HepG2 (cell line): ENCODE results near the gene VAMP2. TPM values are rescaled to one million over a fixed set of nuclear protein-coding genes. Genes with fewer than 3 reads are reported as not detected.

Experiments used
- HCFC1 ChIP-seq: fragments of 150-350 bp; IDR thresholded peaks from 2 replicates; pipeline ENCODE4 v1.6.1; 2014; ENCODE audit warnings: low read depth, low read length
- MED1 ChIP-seq: sonication (generic); formaldehyde crosslinking; IDR thresholded peaks from 2 replicates; pipeline ENCODE4 v1.4.0; 2020; ENCODE audit warnings: missing genetic modification reagents
- PHB2 ChIP-seq: fragments of 450-650 bp; IDR thresholded peaks from 2 replicates; pipeline ENCODE4 v1.6.1; 2018; ENCODE audit not compliant: partially characterized antibody
- PHF20 ChIP-seq: sonication (generic); formaldehyde crosslinking; IDR thresholded peaks from 2 replicates; pipeline ENCODE4 v1.5.0; 2020; ENCODE audit warnings: mild to moderate bottlenecking, missing genetic modification reagents
- RXRB ChIP-seq: IDR thresholded peaks from 2 replicates; pipeline ENCODE4 v1.6.1; 2016; ENCODE audit warnings: borderline replicate concordance, missing genetic modification reagents, missing compliant biosample characterization
- SP1 ChIP-seq, 2 experiments: fragments of 450-650 bp in 1 of 2; sonication (generic) in 1 of 2; formaldehyde crosslinking in 1 of 2; IDR thresholded peaks; 2 replicates each; pipeline versions ENCODE4 v1.4.0 to v1.6.1; 2016 to 2020; ENCODE audit warnings: missing genetic modification reagents in 1 of 2
- TOE1 ChIP-seq: sonication (generic); formaldehyde crosslinking; IDR thresholded peaks from 2 replicates; pipeline ENCODE4 v1.4.0; 2020; ENCODE audit warnings: mild to moderate bottlenecking, missing genetic modification reagents
- ZBTB20 ChIP-seq: sonication (generic); formaldehyde crosslinking; IDR thresholded peaks from 2 replicates; pipeline ENCODE4 v1.8.1; 2023; ENCODE audit warnings: missing genetic modification reagents, low read depth, mild to moderate bottlenecking, borderline replicate concordance
- ZFP37 ChIP-seq: sonication (generic); formaldehyde crosslinking; IDR thresholded peaks from 2 replicates; pipeline ENCODE4 v1.4.0; 2020; ENCODE audit warnings: missing genetic modification reagents, borderline replicate concordance
- ZFP62 ChIP-seq: sonication (generic); formaldehyde crosslinking; IDR thresholded peaks from 2 replicates; pipeline ENCODE4 v1.4.0; 2020; ENCODE audit warnings: missing genetic modification reagents
- ZNF136 ChIP-seq: sonication (generic); formaldehyde crosslinking; IDR thresholded peaks from 2 replicates; pipeline ENCODE4 v1.8.1; 2022; ENCODE audit warnings: low read depth, mild to moderate bottlenecking, moderate library complexity, missing genetic modification reagents
- ZNF513 ChIP-seq: sonication (generic); formaldehyde crosslinking; conservative IDR thresholded peaks from 2 replicates; pipeline ENCODE4 v1.5.0; 2020; ENCODE audit warnings: missing genetic modification reagents
- ZNF841 ChIP-seq: sonication (generic); formaldehyde crosslinking; IDR thresholded peaks from 2 replicates; pipeline ENCODE4 v1.8.1; 2023; ENCODE audit warnings: missing genetic modification reagents, borderline replicate concordance
- polyA plus RNA-seq, 8 experiments: library from polyadenylated mRNA; depleted of rRNA in 3 of 8; stranded (reverse) in 7 of 8; unstranded in 1 of 8; fragments of >200 nt; fragmentation: Illumina TruSeq in 4 of 8; extraction: Trizol in 4 of 8; gene quantifications; 2 replicates each; pipeline versions ENCODE4 v1.2.1 to v1.2.3, GENCODE V29; 2011 to 2016; ENCODE audit warnings: low read depth in 4 of 8, missing spikeins in 1 of 8, mixed read lengths in 1 of 8; ENCODE audit not compliant: insufficient read depth in 1 of 8
- total RNA-seq, 5 experiments: library from RNA; depleted of rRNA; stranded (reverse); fragments of >200 nt; fragmentation: Illumina TruSeq; extraction: Trizol; gene quantifications; 2 replicates each; pipeline ENCODE4 v1.2.3, GENCODE V29; 2016; ENCODE audit warnings: low read depth in 1 of 5
- TF ChIP-seq, protein P1 (sequence below): sonication (generic); IDR thresholded peaks from 2 replicates; pipeline ENCODE4 v1.6.1; 2016; ENCODE audit warnings: low read depth, borderline replicate concordance
- TF ChIP-seq, protein P2 (sequence below): sonication (generic); formaldehyde crosslinking; IDR thresholded peaks from 2 replicates; pipeline ENCODE4 v1.4.0; 2020; ENCODE audit warnings: missing genetic modification reagents
- TF ChIP-seq, protein P3 (sequence below): sonication (generic); formaldehyde crosslinking; conservative IDR thresholded peaks from 2 replicates; pipeline ENCODE4 v1.8.0; 2022; ENCODE audit warnings: low read depth, missing genetic modification reagents
- TF ChIP-seq, protein P4 (sequence below): sonication (generic); formaldehyde crosslinking; IDR thresholded peaks from 2 replicates; pipeline ENCODE4 v1.8.0; 2023; ENCODE audit warnings: mild to moderate bottlenecking, missing genetic modification reagents
- TF ChIP-seq, protein P5 (sequence below): sonication (generic); formaldehyde crosslinking; IDR thresholded peaks from 2 replicates; pipeline ENCODE4 v1.4.0; 2020; ENCODE audit warnings: missing genetic modification reagents, low read depth, mild to moderate bottlenecking, borderline replicate concordance

The VAMP2 gene
- total and polyA plus RNA-seq, 2 of the 13 experiments (the other 11 are each of a cell fraction or from before 2014, with no cell fraction given): 3.9 to 17.2 TPM

- TF ChIP-seq, protein P1, sequence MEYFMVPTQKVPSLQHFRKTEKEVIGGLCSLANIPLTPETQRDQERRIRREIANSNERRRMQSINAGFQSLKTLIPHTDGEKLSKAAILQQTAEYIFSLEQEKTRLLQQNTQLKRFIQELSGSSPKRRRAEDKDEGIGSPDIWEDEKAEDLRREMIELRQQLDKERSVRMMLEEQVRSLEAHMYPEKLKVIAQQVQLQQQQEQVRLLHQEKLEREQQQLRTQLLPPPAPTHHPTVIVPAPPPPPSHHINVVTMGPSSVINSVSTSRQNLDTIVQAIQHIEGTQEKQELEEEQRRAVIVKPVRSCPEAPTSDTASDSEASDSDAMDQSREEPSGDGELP: peak; percentile 26; the same call in 1 of the 2 replicates
- TF ChIP-seq ZNF136 (CRISPR knock-in tag) (no peak), PHB2 (no peak), HCFC1 (no peak), PHF20 (CRISPR knock-in tag) (peak; percentile 48; the same call in 1 of the 2 replicates), RXRB (CRISPR knock-in tag) (0 out of 2 replicates have a peak, but pooled peaks have one; percentile 32), ZNF841 (CRISPR knock-in tag) (no peak), ZFP62 (CRISPR knock-in tag) (no peak), MED1 (peak; percentile 71), ZBTB20 (CRISPR knock-in tag) (no peak), ZFP37 (CRISPR knock-in tag) (no peak), TOE1 (CRISPR knock-in tag) (no peak), ZNF513 (CRISPR knock-in tag) (no peak), SP1 (IDR thresholded peaks at IDR 0.05) (no peak), SP1 (CRISPR knock-in tag; IDR thresholded peaks at IDR 0.05) (no peak)
- TF ChIP-seq, protein P2, sequence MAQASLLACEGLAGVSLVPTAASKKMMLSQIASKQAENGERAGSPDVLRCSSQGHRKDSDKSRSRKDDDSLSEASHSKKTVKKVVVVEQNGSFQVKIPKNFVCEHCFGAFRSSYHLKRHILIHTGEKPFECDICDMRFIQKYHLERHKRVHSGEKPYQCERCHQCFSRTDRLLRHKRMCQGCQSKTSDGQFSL (CRISPR knock-in tag): no peak
- TF ChIP-seq, protein P3, sequence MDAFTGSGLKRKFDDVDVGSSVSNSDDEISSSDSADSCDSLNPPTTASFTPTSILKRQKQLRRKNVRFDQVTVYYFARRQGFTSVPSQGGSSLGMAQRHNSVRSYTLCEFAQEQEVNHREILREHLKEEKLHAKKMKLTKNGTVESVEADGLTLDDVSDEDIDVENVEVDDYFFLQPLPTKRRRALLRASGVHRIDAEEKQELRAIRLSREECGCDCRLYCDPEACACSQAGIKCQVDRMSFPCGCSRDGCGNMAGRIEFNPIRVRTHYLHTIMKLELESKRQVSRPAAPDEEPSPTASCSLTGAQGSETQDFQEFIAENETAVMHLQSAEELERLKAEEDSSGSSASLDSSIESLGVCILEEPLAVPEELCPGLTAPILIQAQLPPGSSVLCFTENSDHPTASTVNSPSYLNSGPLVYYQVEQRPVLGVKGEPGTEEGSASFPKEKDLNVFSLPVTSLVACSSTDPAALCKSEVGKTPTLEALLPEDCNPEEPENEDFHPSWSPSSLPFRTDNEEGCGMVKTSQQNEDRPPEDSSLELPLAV (CRISPR knock-in tag): no peak
- TF ChIP-seq, protein P4, sequence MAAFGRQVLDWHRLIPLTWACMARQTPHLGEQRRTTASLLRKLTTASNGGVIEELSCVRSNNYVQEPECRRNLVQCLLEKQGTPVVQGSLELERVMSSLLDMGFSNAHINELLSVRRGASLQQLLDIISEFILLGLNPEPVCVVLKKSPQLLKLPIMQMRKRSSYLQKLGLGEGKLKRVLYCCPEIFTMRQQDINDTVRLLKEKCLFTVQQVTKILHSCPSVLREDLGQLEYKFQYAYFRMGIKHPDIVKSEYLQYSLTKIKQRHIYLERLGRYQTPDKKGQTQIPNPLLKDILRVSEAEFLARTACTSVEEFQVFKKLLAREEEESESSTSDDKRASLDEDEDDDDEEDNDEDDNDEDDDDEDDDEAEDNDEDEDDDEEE (CRISPR knock-in tag): 0 out of 2 replicates have a peak, but pooled peaks have one; percentile 45
- TF ChIP-seq, protein P5, sequence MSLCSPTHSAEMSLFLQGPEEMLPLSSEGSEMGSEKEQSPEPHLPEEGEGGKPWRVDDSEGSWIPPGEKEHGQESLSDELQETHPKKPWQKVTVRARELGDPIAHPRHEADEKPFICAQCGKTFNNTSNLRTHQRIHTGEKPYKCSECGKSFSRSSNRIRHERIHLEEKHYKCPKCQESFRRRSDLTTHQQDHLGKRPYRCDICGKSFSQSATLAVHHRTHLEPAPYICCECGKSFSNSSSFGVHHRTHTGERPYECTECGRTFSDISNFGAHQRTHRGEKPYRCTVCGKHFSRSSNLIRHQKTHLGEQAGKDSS (CRISPR knock-in tag): no peak
Observed at GRCh38 chr17:8153525-8153956, 9.2 kb downstream of the VAMP2 start (continued).
